ENCODE measurements around the gene EPHB1.
A peak's percentile ranks its signal among the peaks of the same experiment; 100 is the strongest.

EPHB1 gene

DNA sequence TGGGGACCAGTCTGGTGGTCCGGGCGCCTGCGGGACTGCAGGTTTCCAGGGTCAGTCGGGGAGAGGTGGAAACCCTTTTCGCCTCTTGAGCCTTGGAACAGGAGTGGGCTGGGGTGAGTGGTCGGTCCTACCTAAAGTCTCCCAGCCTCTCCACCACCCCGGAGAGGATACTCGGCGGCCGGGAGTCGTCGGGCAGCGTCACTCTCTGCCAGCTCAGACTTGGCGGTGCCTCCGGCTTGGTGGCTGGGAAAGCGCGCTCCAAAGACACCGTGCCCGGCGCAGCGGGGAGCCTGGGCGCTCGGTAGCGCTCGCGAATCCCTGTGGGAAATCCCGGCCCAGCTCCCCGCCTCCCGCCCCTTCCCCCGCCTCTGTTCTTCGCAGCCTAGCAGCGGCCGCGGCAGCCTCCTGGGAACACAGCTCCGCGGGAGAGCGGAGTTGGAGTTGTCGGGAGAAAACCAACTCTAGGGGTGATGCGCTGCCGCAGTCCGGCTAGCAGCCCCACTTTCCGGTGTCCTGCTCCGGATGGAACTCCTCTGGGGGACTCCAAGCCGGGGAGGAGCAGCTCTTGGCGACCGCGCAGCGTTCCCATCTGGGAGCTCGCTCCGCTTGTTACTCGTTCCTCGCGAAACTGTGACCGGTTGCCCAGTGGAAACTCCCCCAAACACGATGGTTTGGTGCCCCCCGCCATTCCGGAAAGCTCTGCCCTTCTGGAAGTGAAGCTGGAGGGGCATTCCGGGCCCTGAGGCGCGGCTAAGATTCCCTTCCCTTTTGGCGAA is 1.4 kb downstream of the EPHB1 start:
- ChIA-PET POLR2A (no interaction called here), CTCF (interaction anchor here (1.1 to 5.4 kb wide), 9 partner anchors 10 to 1101 kb away, joined by 3 to 69 read pairs (median 16); no protein-coding TSS in a partner anchor)
- no peak for DNase-seq (ENCODE audit: low read depth, low spot score)
- TF ChIP-seq CTCF (IDR thresholded peaks at IDR 0.05; ENCODE audit: insufficient read depth, low read length, missing control alignments), result no peak
- peak overlapping the region; percentile 64 for H3K4me3 ChIP-seq (ENCODE audit: low read depth, low read length)

GRCh38 chr3:134797057-134797740 is 2.1 kb downstream of the EPHB1 start:
- TF ChIP-seq CTCF (IDR thresholded peaks at IDR 0.05; ENCODE audit: insufficient read depth, low read length, missing control alignments), result no peak
- DNase-seq (ENCODE audit: low read depth, low spot score), result no peak
- peak overlapping the region; percentile 64 for H3K4me3 ChIP-seq (ENCODE audit: low read depth, low read length)
- ChIA-PET POLR2A (no interaction called here), CTCF (interaction anchor here (1.2 to 5.4 kb wide), 6 partner anchors 9 to 1097 kb away, joined by 3 to 69 read pairs (median 15); no protein-coding TSS in a partner anchor)

DNA sequence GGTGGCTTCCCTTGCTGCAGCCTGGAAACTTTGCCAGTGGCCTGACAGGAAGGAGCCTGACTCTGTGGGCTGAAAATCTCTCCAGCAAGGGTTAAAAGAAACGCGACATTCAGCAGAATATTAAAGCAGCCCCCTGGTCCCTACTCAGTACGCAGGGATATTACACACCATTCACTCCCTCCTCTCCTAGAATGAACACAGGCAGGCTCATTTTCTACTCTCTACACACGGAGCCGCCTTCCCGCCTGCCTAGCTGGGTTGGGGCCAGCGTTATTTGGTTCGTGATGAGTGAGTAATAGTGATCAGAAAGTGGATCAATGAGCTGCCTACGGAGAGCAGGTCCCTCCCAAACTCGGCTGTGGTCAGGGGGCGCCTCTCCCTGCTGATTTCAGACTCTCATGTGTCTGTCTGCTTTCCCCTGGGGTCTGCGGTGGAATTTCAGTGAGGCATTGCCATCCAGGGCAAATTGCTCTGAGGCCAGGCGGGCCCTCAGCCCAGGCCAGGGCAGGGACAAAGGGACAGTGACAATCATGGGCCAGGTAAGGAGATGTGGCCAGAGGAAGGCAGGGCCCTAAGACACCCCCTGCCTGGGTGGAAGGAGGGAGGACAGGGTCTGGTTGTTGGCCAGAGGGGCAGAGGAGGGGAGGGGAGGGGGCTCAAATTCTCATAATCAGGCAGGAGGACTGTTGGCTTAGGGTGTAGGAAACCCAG is 2.8 kb downstream of the EPHB1 start:
- TF ChIP-seq CTCF (IDR thresholded peaks at IDR 0.05; ENCODE audit: insufficient read depth, low read length, missing control alignments), result no peak
- no peak overlapping the region; the same call in 1 of the 2 replicates for H3K4me3 ChIP-seq (ENCODE audit: low read depth, low read length)
- CTCF ChIA-PET, result interaction anchor here (0.8 to 1.2 kb wide), 2 partner anchors 43 to 1097 kb away, joined by 3 read pairs; no protein-coding TSS in a partner anchor
- no peak for DNase-seq (ENCODE audit: low read depth, low spot score)
- POLR2A ChIA-PET, result no interaction called here

DNA sequence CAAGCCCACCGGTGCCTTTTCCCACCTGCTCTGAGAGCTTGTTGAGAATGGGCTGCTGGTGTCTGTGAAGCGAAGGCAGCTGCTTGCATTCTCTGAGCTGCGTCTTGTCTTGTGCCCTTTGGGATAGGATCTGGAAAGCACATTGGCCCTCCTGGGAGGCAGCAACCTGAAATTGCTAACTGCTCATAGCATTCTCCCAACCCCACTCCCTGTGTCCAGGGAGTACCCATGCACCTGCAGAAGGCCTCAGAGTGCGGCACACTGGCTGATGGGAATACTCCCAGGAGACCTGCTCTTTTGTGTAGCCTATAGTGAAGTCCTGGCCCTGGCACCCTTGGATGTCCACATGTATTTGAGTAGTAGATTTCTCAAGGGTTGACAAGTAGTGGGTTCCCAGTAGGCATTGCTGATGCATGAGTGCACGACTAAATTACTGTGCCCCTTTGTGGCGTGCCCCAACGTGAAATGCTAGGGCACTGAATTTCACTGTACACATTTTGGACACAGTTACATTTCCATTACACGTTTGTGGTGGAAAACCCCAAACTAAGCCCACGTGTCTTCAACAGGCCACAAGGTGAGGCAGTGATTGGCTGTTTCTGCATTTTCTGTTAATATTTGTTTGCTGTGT is 3.7 kb downstream of the EPHB1 start:
- H3K4me3 ChIP-seq (ENCODE audit: low read depth, low read length), result no peak overlapping the region
- DNase-seq (ENCODE audit: low read depth, low spot score), result no peak
- POLR2A ChIA-PET, result no interaction called here
- CTCF ChIA-PET, result interaction anchor here (0.8 kb wide), 1 partner anchor 44 kb away, joined by 3 read pairs; no protein-coding TSS in a partner anchor
- no peak for TF ChIP-seq CTCF (IDR thresholded peaks at IDR 0.05; ENCODE audit: insufficient read depth, low read length, missing control alignments)

GRCh38 chr3:134799393-134799792 is 4.3 kb downstream of the EPHB1 start:
- H3K4me3 ChIP-seq (ENCODE audit: low read depth, low read length), result no peak overlapping the region
- TF ChIP-seq CTCF (IDR thresholded peaks at IDR 0.05; ENCODE audit: insufficient read depth, low read length, missing control alignments), result no peak
- POLR2A ChIA-PET, result no interaction called here
- DNase-seq (ENCODE audit: low read depth, low spot score), result no peak
- CTCF ChIA-PET, result no interaction called here

All from AG04449 (cell line).